ENCODE measurements around the gene LPIN1.

- TF ChIP-seq CTCF (conservative IDR thresholded peaks at IDR 0.05; ENCODE audit: low read depth, low read length) (no peak), EZH2 (IDR thresholded peaks at IDR 0.05; ENCODE audit: borderline replicate concordance, low read depth, low read length, poor library complexity, severe bottlenecking) (no peak)
Observed at GRCh38 chr2:11855064-11855760, 108.8 kb downstream of the LPIN1 start.
